Measurements from ENCODE around the gene NEURL3.

Gene NEURL3

GRCh38 chr2:96531366-96531765 lies 26.2 kb upstream of the NEURL3 start:
- ChIA-PET POLR2A (interaction anchor here (0.9 to 1.8 kb wide), 3 partner anchors 9 to 323 kb away, joined by 3 to 4 read pairs (median 3); partner anchors contain the start of genes CIAO1, STARD7 and TMEM127), CTCF (interaction anchor here (0.6 to 4.9 kb wide), 8 partner anchors 16 to 480 kb away, joined by 3 to 27 read pairs (median 3); no protein-coding TSS in a partner anchor)
- Histone ChIP-seq H3K27ac (ENCODE audit: extremely low read depth, low read depth, low read length) (peak overlapping the region; percentile 59), H3K36me3 (ENCODE audit: control insufficient read depth in 2 of 2, insufficient read depth in 1 of 2, low read length in 2 of 2) (no peaks in the 10 kb centered on the region), H3K4me1 (ENCODE audit: control insufficient read depth, insufficient read depth, low read length) (peaks cover 36% of the 10 kb centered on the region), H3K9me3 (ENCODE audit: control insufficient read depth, insufficient read depth, low read depth, low read length) (no peaks in the 10 kb centered on the region), H3K4me3 (ENCODE audit: low read depth, low read length) (no peak overlapping the region; the same call in 1 of the 2 replicates)
- TF ChIP-seq ZNF121 (tag by site-specific recombination; IDR thresholded peaks at IDR 0.05) (peak; percentile 53; the same call in 1 of the 2 replicates), EGR2 (tag by site-specific recombination; IDR thresholded peaks at IDR 0.05; ENCODE audit: low read depth) (no peak), ZNF560 (tag by site-specific recombination; IDR thresholded peaks at IDR 0.05; ENCODE audit: borderline replicate concordance) (no peak), ZNF777 (tag by site-specific recombination; IDR thresholded peaks at IDR 0.05; ENCODE audit: borderline replicate concordance) (no peak), ZNF416 (tag by site-specific recombination; IDR thresholded peaks at IDR 0.05) (no peak), ZFHX2 (tag by site-specific recombination; conservative IDR thresholded peaks at IDR 0.05) (0 out of 2 replicates have a peak, but pooled peaks have one; percentile 28), ZNF626 (tag by site-specific recombination; IDR thresholded peaks at IDR 0.05) (no peak), ZSCAN4 (tag by site-specific recombination; IDR thresholded peaks at IDR 0.05) (no peak), ZBTB48 (tag by site-specific recombination; IDR thresholded peaks at IDR 0.05) (no peak)

- POLR2A ChIA-PET = interaction anchor here (0.9 to 1.8 kb wide), 2 partner anchors 10 to 265 kb away, joined by 3 to 4 read pairs; partner anchors contain the start of genes CIAO1 and TMEM127
- TF ChIP-seq ZNF624 (tag by site-specific recombination; IDR thresholded peaks at IDR 0.05) (no peak), ZBTB8A (tag by site-specific recombination; IDR thresholded peaks at IDR 0.05) (peak; percentile 60; the same call in 1 of the 2 replicates), ZNF658 (tag by site-specific recombination; IDR thresholded peaks at IDR 0.05) (no peak), ZNF639 (tag by site-specific recombination; IDR thresholded peaks at IDR 0.05) (no peak), ZIC2 (tag by site-specific recombination; IDR thresholded peaks at IDR 0.05) (peak; percentile 80), ZNF398 (tag by site-specific recombination; IDR thresholded peaks at IDR 0.05) (peak; percentile 27; the same call in 1 of the 2 replicates), ZNF692 (tag by site-specific recombination; IDR thresholded peaks at IDR 0.05) (peak; percentile 81), SCRT2 (tag by site-specific recombination; IDR thresholded peaks at IDR 0.05) (0 out of 2 replicates have a peak, but pooled peaks have one; percentile 10), ZNF133 (tag by site-specific recombination; IDR thresholded peaks at IDR 0.05) (no peak), PRDM10 (tag by site-specific recombination; IDR thresholded peaks at IDR 0.05) (peak; percentile 92), GLIS1 (tag by site-specific recombination; IDR thresholded peaks at IDR 0.05) (peak; percentile 94), ZFP69B (tag by site-specific recombination; IDR thresholded peaks at IDR 0.05) (peak; percentile 83; the same call in 1 of the 2 replicates)
- CTCF ChIA-PET = interaction anchor here (0.6 to 4.9 kb wide), 7 partner anchors 16 to 480 kb away, joined by 3 to 27 read pairs (median 3); no protein-coding TSS in a partner anchor
These were observed 25.6 kb upstream of the NEURL3 start for GRCh38 chr2:96530474-96531357.

More at GRCh38 chr2:96530474-96531357, 25.6 kb upstream of the NEURL3 start:
- Histone ChIP-seq H3K9me3 (ENCODE audit: control insufficient read depth, insufficient read depth, low read depth, low read length) (no peaks in the 10 kb centered on the region), H3K36me3 (ENCODE audit: control insufficient read depth in 2 of 2, insufficient read depth in 1 of 2, low read length in 2 of 2) (no peaks in the 10 kb centered on the region), H3K4me3 (ENCODE audit: low read depth, low read length) (no peak overlapping the region), H3K27ac (ENCODE audit: extremely low read depth, low read depth, low read length) (peak overlapping the region; percentile 59; the same call in 1 of the 2 replicates), H3K4me1 (ENCODE audit: control insufficient read depth, insufficient read depth, low read length) (peaks cover 36% of the 10 kb centered on the region)

All from HEK293 (cell line).